K562 (cell line): ENCODE measurements around the gene CCDC117. TPM values are rescaled to one million over a fixed set of nuclear protein-coding genes. Genes with fewer than 3 reads are reported as not detected.

Source experiments
- C11orf30 ChIP-seq: fragments of 450-650 bp; IDR thresholded peaks from 2 replicates; pipeline ENCODE4 v1.6.1; 2016; ENCODE audit warnings: low read depth, mild to moderate bottlenecking
- CBFA2T2 ChIP-seq: fragments of 450-650 bp; conservative IDR thresholded peaks from 2 replicates; pipeline ENCODE4 v1.6.1; 2017; ENCODE audit warnings: mild to moderate bottlenecking
- CHD2 ChIP-seq: IDR thresholded peaks from 2 replicates; pipeline ENCODE4 v1.6.1; 2011; ENCODE audit warnings: low read depth, low read length
- FIP1L1 ChIP-seq: fragments of 200-400 bp; formaldehyde crosslinking; IDR thresholded peaks from 2 replicates; pipeline ENCODE4 v1.6.1; 2018; ENCODE audit warnings: mild to moderate bottlenecking, low read depth, low read length; ENCODE audit not compliant: poor library complexity, severe bottlenecking
- NFE2 ChIP-seq: IDR thresholded peaks from 2 replicates; pipeline ENCODE4 v1.6.1; 2014; ENCODE audit warnings: antibody characterized with exemption, low read depth
- NR2C2 ChIP-seq, 2 experiments: fragments of 200-800 bp in 1 of 2; sonication (Bioruptor generic) in 1 of 2; sonication (generic) in 1 of 2; formaldehyde crosslinking in 1 of 2; IDR thresholded peaks; 2 replicates each; pipeline versions ENCODE4 v1.6.1 to v1.8.0; 2016 to 2022; ENCODE audit warnings: mild to moderate bottlenecking in 1 of 2, missing compliant biosample characterization in 1 of 2, missing genetic modification characterization in 1 of 2, missing genetic modification reagents in 1 of 2
- SMARCA4 ChIP-seq: fragments of 450-650 bp; IDR thresholded peaks from 2 replicates; pipeline ENCODE4 v1.6.1; 2016
- TAL1 ChIP-seq: fragments of 450-650 bp; IDR thresholded peaks from 2 replicates; pipeline ENCODE4 v1.6.1; 2016; ENCODE audit warnings: mild to moderate bottlenecking
- TCF3 ChIP-seq: sonication (generic); formaldehyde crosslinking; IDR thresholded peaks from 2 replicates; pipeline ENCODE4 v1.4.0; 2020; ENCODE audit warnings: mild to moderate bottlenecking, missing genetic modification reagents
- TEAD2 ChIP-seq: fragments of 450-650 bp; IDR thresholded peaks from 2 replicates; pipeline ENCODE4 v1.6.1; 2016; ENCODE audit warnings: missing genetic modification characterization, control low read depth, missing compliant biosample characterization
- polyA plus RNA-seq, 8 experiments: library from polyadenylated mRNA; depleted of rRNA in 4 of 8; stranded (reverse) in 5 of 8; unstranded in 3 of 8; fragments of >200 nt; fragmentation: Nextera tagmentation in 2 of 8; fragmentation: Illumina TruSeq in 1 of 8; extraction: Ambion mirVana in 2 of 8; extraction: Trizol in 1 of 8; gene quantifications; 2 replicates each; pipeline versions ENCODE4 v1.2.1 to v1.2.3, GENCODE V29; 2011 to 2014; ENCODE audit warnings: inconsistent platforms in 1 of 8, missing spikeins in 1 of 8
- total RNA-seq, 7 experiments: library from RNA; depleted of rRNA in 6 of 7; stranded (reverse); fragments of >200 nt in 6 of 7; fragmentation: Illumina TruSeq in 2 of 7; extraction: Trizol in 2 of 7; gene quantifications; 2 replicates each; pipeline versions ENCODE4 v1.2.1 to v1.2.3, GENCODE V29; 2011 to 2021; ENCODE audit warnings: low replicate concordance in 1 of 7
- TF ChIP-seq, protein P1 (sequence below): fragments of 450-650 bp; IDR thresholded peaks from 2 replicates; pipeline ENCODE4 v1.6.1; 2016; ENCODE audit warnings: mild to moderate bottlenecking, moderate library complexity
- TF ChIP-seq, protein P2 (sequence below): sonication (generic); formaldehyde crosslinking; IDR thresholded peaks from 2 replicates; pipeline ENCODE4 v1.8.0; 2022; ENCODE audit warnings: mild to moderate bottlenecking, missing genetic modification reagents, borderline replicate concordance
- TF ChIP-seq, protein P3 (sequence below): fragments of 250-450 bp; sonication (Bioruptor Pico); IDR thresholded peaks from 2 replicates; pipeline ENCODE4 v1.6.1; 2021; ENCODE audit warnings: mild to moderate bottlenecking

Gene CCDC117
- total and polyA plus RNA-seq, 9 of the 15 experiments (the other 6 are each of a cell fraction or from before 2014, with no cell fraction given): 5.7 to 23.3 (median 15.8) TPM

DNA sequence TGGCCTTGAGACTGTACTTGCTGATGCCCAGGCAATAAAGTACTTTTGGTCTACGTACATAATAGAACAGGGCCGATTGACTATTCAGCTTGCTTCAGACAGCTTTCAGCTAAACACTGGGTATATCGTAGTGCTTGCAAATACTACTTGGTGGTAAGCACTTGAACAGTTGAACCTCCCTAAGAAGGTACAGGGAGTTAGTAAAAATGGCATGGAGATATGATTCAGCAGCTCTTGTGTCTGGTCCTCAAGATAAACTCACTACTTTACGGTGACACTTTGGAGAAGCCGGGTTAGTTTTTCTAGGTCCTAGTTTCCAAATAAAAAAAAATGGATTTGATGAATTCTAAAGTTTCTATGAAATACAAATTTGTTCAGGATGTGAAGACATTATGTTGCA is 7.3 kb downstream of the CCDC117 start (continued):
- TF ChIP-seq, protein P1, sequence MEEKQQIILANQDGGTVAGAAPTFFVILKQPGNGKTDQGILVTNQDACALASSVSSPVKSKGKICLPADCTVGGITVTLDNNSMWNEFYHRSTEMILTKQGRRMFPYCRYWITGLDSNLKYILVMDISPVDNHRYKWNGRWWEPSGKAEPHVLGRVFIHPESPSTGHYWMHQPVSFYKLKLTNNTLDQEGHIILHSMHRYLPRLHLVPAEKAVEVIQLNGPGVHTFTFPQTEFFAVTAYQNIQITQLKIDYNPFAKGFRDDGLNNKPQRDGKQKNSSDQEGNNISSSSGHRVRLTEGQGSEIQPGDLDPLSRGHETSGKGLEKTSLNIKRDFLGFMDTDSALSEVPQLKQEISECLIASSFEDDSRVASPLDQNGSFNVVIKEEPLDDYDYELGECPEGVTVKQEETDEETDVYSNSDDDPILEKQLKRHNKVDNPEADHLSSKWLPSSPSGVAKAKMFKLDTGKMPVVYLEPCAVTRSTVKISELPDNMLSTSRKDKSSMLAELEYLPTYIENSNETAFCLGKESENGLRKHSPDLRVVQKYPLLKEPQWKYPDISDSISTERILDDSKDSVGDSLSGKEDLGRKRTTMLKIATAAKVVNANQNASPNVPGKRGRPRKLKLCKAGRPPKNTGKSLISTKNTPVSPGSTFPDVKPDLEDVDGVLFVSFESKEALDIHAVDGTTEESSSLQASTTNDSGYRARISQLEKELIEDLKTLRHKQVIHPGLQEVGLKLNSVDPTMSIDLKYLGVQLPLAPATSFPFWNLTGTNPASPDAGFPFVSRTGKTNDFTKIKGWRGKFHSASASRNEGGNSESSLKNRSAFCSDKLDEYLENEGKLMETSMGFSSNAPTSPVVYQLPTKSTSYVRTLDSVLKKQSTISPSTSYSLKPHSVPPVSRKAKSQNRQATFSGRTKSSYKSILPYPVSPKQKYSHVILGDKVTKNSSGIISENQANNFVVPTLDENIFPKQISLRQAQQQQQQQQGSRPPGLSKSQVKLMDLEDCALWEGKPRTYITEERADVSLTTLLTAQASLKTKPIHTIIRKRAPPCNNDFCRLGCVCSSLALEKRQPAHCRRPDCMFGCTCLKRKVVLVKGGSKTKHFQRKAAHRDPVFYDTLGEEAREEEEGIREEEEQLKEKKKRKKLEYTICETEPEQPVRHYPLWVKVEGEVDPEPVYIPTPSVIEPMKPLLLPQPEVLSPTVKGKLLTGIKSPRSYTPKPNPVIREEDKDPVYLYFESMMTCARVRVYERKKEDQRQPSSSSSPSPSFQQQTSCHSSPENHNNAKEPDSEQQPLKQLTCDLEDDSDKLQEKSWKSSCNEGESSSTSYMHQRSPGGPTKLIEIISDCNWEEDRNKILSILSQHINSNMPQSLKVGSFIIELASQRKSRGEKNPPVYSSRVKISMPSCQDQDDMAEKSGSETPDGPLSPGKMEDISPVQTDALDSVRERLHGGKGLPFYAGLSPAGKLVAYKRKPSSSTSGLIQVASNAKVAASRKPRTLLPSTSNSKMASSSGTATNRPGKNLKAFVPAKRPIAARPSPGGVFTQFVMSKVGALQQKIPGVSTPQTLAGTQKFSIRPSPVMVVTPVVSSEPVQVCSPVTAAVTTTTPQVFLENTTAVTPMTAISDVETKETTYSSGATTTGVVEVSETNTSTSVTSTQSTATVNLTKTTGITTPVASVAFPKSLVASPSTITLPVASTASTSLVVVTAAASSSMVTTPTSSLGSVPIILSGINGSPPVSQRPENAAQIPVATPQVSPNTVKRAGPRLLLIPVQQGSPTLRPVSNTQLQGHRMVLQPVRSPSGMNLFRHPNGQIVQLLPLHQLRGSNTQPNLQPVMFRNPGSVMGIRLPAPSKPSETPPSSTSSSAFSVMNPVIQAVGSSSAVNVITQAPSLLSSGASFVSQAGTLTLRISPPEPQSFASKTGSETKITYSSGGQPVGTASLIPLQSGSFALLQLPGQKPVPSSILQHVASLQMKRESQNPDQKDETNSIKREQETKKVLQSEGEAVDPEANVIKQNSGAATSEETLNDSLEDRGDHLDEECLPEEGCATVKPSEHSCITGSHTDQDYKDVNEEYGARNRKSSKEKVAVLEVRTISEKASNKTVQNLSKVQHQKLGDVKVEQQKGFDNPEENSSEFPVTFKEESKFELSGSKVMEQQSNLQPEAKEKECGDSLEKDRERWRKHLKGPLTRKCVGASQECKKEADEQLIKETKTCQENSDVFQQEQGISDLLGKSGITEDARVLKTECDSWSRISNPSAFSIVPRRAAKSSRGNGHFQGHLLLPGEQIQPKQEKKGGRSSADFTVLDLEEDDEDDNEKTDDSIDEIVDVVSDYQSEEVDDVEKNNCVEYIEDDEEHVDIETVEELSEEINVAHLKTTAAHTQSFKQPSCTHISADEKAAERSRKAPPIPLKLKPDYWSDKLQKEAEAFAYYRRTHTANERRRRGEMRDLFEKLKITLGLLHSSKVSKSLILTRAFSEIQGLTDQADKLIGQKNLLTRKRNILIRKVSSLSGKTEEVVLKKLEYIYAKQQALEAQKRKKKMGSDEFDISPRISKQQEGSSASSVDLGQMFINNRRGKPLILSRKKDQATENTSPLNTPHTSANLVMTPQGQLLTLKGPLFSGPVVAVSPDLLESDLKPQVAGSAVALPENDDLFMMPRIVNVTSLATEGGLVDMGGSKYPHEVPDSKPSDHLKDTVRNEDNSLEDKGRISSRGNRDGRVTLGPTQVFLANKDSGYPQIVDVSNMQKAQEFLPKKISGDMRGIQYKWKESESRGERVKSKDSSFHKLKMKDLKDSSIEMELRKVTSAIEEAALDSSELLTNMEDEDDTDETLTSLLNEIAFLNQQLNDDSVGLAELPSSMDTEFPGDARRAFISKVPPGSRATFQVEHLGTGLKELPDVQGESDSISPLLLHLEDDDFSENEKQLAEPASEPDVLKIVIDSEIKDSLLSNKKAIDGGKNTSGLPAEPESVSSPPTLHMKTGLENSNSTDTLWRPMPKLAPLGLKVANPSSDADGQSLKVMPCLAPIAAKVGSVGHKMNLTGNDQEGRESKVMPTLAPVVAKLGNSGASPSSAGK: no peak
- TF ChIP-seq, protein P2, sequence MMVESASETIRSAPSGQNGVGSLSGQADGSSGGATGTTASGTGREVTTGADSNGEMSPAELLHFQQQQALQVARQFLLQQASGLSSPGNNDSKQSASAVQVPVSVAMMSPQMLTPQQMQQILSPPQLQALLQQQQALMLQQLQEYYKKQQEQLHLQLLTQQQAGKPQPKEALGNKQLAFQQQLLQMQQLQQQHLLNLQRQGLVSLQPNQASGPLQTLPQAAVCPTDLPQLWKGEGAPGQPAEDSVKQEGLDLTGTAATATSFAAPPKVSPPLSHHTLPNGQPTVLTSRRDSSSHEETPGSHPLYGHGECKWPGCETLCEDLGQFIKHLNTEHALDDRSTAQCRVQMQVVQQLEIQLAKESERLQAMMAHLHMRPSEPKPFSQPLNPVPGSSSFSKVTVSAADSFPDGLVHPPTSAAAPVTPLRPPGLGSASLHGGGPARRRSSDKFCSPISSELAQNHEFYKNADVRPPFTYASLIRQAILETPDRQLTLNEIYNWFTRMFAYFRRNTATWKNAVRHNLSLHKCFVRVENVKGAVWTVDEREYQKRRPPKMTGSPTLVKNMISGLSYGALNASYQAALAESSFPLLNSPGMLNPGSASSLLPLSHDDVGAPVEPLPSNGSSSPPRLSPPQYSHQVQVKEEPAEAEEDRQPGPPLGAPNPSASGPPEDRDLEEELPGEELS: no peak
- TF ChIP-seq NFE2: peak; percentile 75
- peak; percentile 66 for TF ChIP-seq C11orf30
- TF ChIP-seq CBFA2T2: peak; percentile 12; the same call in 1 of the 2 replicates
- TF ChIP-seq NR2C2 (CRISPR knock-in tag; IDR thresholded peaks at IDR 0.05): no peak
- TF ChIP-seq NR2C2 (tag; IDR thresholded peaks at IDR 0.05): no peak
- TF ChIP-seq FIP1L1: no peak
- TF ChIP-seq TEAD2 (tag): no peak
- TF ChIP-seq, protein P3, sequence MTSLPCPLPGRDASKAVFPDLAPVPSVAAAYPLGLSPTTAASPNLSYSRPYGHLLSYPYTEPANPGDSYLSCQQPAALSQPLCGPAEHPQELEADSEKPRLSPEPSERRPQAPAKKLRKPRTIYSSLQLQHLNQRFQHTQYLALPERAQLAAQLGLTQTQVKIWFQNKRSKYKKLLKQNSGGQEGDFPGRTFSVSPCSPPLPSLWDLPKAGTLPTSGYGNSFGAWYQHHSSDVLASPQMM (CRISPR knock-in tag): no peak
- peak; percentile 71 for TF ChIP-seq SMARCA4
- TF ChIP-seq TCF3: peak; percentile 67
- peak; percentile 48; the same call in 1 of the 2 replicates for TF ChIP-seq TAL1
- no peak for TF ChIP-seq CHD2
- TF ChIP-seq, all 486 proteins: peak for 14
